Peyer's patch (tissue), 4 donors: Measurements from ENCODE around the gene SHANK2.

ENCODE experiments used
- CTCF ChIP-seq, 6 experiments: fragments of 450-650 bp in 4 of 6; fragments of 200-600 bp in 2 of 6; sonication (generic) in 1 of 6; IDR thresholded peaks; one replicate each; pipeline ENCODE4 v1.5.1; 2017 to 2019; ENCODE audit warnings: antibody characterized with exemption in 6 of 6, mild to moderate bottlenecking in 3 of 6, moderate library complexity in 1 of 6
- POLR2A ChIP-seq, 2 donors: fragments of 450-650 bp; IDR thresholded peaks; one replicate each; pipeline ENCODE4 v1.5.1; 2017; ENCODE audit warnings: antibody characterized with exemption in 2 of 2, mild to moderate bottlenecking in 2 of 2, moderate library complexity in 2 of 2

- TF ChIP-seq CTCF (IDR thresholded peaks at IDR 0.05), result no peak
- no peak for TF ChIP-seq POLR2A (IDR thresholded peaks at IDR 0.05)
Observed at GRCh38 chr11:71242391-71242790, 10.0 kb downstream of the SHANK2 start.
